Measurements from ENCODE around the gene SYNE1.
"Not testable (repeated sequence)": the region's sequence is repeated elsewhere in the genome, so short reads cannot be mapped to it uniquely, and the experiment has no call there.

The SYNE1 gene

GRCh38 chr6:152167641-152168603, 469.2 kb downstream of the SYNE1 start:
- DNase-seq = no peak

- DNase-seq = no peak
These were observed 470.3 kb downstream of the SYNE1 start for GRCh38 chr6:152166897-152167296.

GRCh38 chr6:152166497-152166896, 470.7 kb downstream of the SYNE1 start:
- no peak for DNase-seq

GRCh38 chr6:152164957-152165356, 472.2 kb downstream of the SYNE1 start:
- DNase-seq = no peak

- DNase-seq = no peak
These were observed 475.7 kb downstream of the SYNE1 start for GRCh38 chr6:152161501-152161900.

- no peak for DNase-seq
These were observed 476.8 kb downstream of the SYNE1 start for GRCh38 chr6:152160346-152160745.

- no peak for DNase-seq
These were observed 481.4 kb downstream of the SYNE1 start for GRCh38 chr6:152155792-152156191.

GRCh38 chr6:152154559-152155356, 482.4 kb downstream of the SYNE1 start:
- DNase-seq = no peak

- no peak for DNase-seq
These were observed 485.2 kb downstream of the SYNE1 start for GRCh38 chr6:152151920-152152319.

- DNase-seq = no peak
These were observed 487.0 kb downstream of the SYNE1 start for GRCh38 chr6:152150196-152150595.

- no peak for DNase-seq
These were observed 488.8 kb downstream of the SYNE1 start for GRCh38 chr6:152148412-152148811.

GRCh38 chr6:152147269-152147668, 489.9 kb downstream of the SYNE1 start:
- DNase-seq = no peak

- no peak for DNase-seq
These were observed 490.8 kb downstream of the SYNE1 start for GRCh38 chr6:152146385-152146784.

- no peak for DNase-seq
These were observed 493.8 kb downstream of the SYNE1 start for GRCh38 chr6:152143359-152143758.

- no peak for DNase-seq
These were observed 495.1 kb downstream of the SYNE1 start for GRCh38 chr6:152142105-152142504.

- DNase-seq = not testable (repeated sequence)
These were observed 498.8 kb downstream of the SYNE1 start for GRCh38 chr6:152138344-152138743.

- DNase-seq = peak; percentile 51
These were observed 500.7 kb downstream of the SYNE1 start for GRCh38 chr6:152136449-152136825.

- DNase-seq = no peak
These were observed 501.3 kb downstream of the SYNE1 start for GRCh38 chr6:152135755-152136448.

- DNase-seq = no peak
These were observed 506.7 kb downstream of the SYNE1 start for GRCh38 chr6:152130441-152130840.

- DNase-seq = no peak
These were observed 507.4 kb downstream of the SYNE1 start for GRCh38 chr6:152129691-152130151.

GRCh38 chr6:152127432-152128165, 509.6 kb downstream of the SYNE1 start:
- DNase-seq = no peak

GRCh38 chr6:152124429-152125074, 512.6 kb downstream of the SYNE1 start:
- DNase-seq = no peak

All from T1000 (cell line).